H1 (cell line): ENCODE measurements around the gene MCHR1. TPM values are rescaled to one million over a fixed set of nuclear protein-coding genes. Genes with fewer than 3 reads are reported as not detected.

Source experiments
- CTCF ChIA-PET: fragments of 300-600 bp; sonication (Branson Sonifier 250); formaldehyde crosslinking; loops from one replicate; lab custom pipeline; 2021; ENCODE audit not compliant: partially characterized antibody; lab: Charles Lee
- POLR2A ChIA-PET: fragments of 300-600 bp; sonication (Branson Sonifier 250); formaldehyde crosslinking; loops from one replicate; lab custom pipeline; 2021; ENCODE audit warnings: inconsistent platforms; ENCODE audit not compliant: partially characterized antibody; lab: Charles Lee
- DNase-seq, 2 experiments: peaks; one replicate each; pipeline versions ENCODE4 v3.0.0 to v3.0.0-alpha.2; 2010 to 2022; ENCODE audit warnings: low spot score in 2 of 2, low read depth in 1 of 2, mixed read lengths in 1 of 2
- FAIRE-seq: peaks from 2 replicates; lab custom pipeline; 2011; peaks lifted over from hg19 to GRCh38; lab: Jason Lieb, UNC
- H2AFZ ChIP-seq: 2 replicates; pipeline ENCODE4 v1.8.1; 2012; ENCODE audit warnings: low read length, inconsistent platforms
- H2AK5ac ChIP-seq: 2 replicates; pipeline ENCODE4 v1.6.1; 2013; ENCODE audit warnings: low read depth, low read length
- H2BK120ac ChIP-seq: replicated peaks from 2 replicates; pipeline ENCODE3; 2013; ENCODE audit warnings: low read depth, low read length, inconsistent platforms
- H2BK12ac ChIP-seq: 2 replicates; pipeline ENCODE4 v1.6.1; 2013; ENCODE audit warnings: low read depth, low read length
- H2BK15ac ChIP-seq: 2 replicates; pipeline ENCODE4 v1.6.1; 2013; ENCODE audit warnings: low read length
- H2BK20ac ChIP-seq: 2 replicates; pipeline ENCODE4 v1.6.1; 2013; ENCODE audit warnings: low read length
- H2BK5ac ChIP-seq: 2 replicates; pipeline ENCODE4 v1.6.1; 2013; ENCODE audit warnings: low read depth, low read length
- H3K14ac ChIP-seq: 2 replicates; pipeline ENCODE4 v1.6.1; 2013; ENCODE audit warnings: inconsistent platforms; ENCODE audit not compliant: insufficient read length
- H3K18ac ChIP-seq: 2 replicates; pipeline ENCODE4 v1.6.1; 2013; ENCODE audit warnings: low read length; ENCODE audit errors: extremely low read depth
- H3K23ac ChIP-seq: 2 replicates; pipeline ENCODE4 v1.6.1; 2013; ENCODE audit warnings: inconsistent platforms; ENCODE audit not compliant: insufficient read length
- H3K23me2 ChIP-seq: 2 replicates; pipeline ENCODE4 v1.6.1; 2013; ENCODE audit warnings: low read depth, low read length
- H3K27ac ChIP-seq: 2 replicates; pipeline ENCODE4 v1.6.1; 2011; ENCODE audit warnings: low read depth, low read length, inconsistent platforms
- H3K27me3 ChIP-seq, 4 experiments: replicated peaks in 1 of 4; 1 replicate in 1 of 4; 2 replicates in 3 of 4; pipeline versions ENCODE4 v1.6.1 to v1.8.1; 2011 to 2013; ENCODE audit warnings: low read length in 3 of 4, mild to moderate bottlenecking in 3 of 4, inconsistent platforms in 2 of 4, mixed read lengths in 2 of 4, moderate library complexity in 1 of 4; ENCODE audit not compliant: control insufficient read depth in 3 of 4, insufficient read depth in 3 of 4; ENCODE audit errors: extremely low read depth in 1 of 4
- H3K36me3 ChIP-seq, 4 experiments: 2 replicates each; pipeline versions ENCODE4 v1.6.1 to v1.8.1; 2011 to 2013; ENCODE audit warnings: mild to moderate bottlenecking in 4 of 4, low read length in 3 of 4, moderate library complexity in 2 of 4, control low read depth in 1 of 4, inconsistent platforms in 1 of 4; ENCODE audit not compliant: insufficient read depth in 4 of 4, control insufficient read depth in 2 of 4
- H3K4ac ChIP-seq: replicated peaks from 2 replicates; pipeline ENCODE3; 2013; ENCODE audit warnings: low read length, low read depth, mixed read lengths, inconsistent platforms; ENCODE audit not compliant: insufficient read length
- H3K4me1 ChIP-seq, 4 experiments: replicated peaks in 1 of 4; 1 replicate in 1 of 4; 2 replicates in 3 of 4; pipeline versions ENCODE4 v1.6.1 to v1.8.1; 2011 to 2013; ENCODE audit warnings: low read length in 3 of 4, inconsistent platforms in 2 of 4, mixed read lengths in 1 of 4; ENCODE audit not compliant: insufficient read depth in 4 of 4, control insufficient read depth in 3 of 4
- H3K4me2 ChIP-seq, 2 experiments: 2 replicates each; pipeline versions ENCODE4 v1.6.1 to v1.8.1; 2011 to 2013; ENCODE audit warnings: low read depth in 2 of 2, low read length in 2 of 2, control low read depth in 1 of 2, inconsistent platforms in 1 of 2, mild to moderate bottlenecking in 1 of 2; ENCODE audit not compliant: insufficient read depth in 1 of 2
- H3K4me3 ChIP-seq, 4 experiments: fragments of 200-600, 300-600 bp in 1 of 4; sonication (generic), shearing (Covaris generic), sonication (Bioruptor Twin) in 1 of 4; 2 replicates each; pipeline versions ENCODE4 v1.5.1 to v1.8.1; 2011 to 2016; ENCODE audit warnings: low read length in 4 of 4, low read depth in 3 of 4, control low read depth in 2 of 4, inconsistent platforms in 2 of 4, mild to moderate bottlenecking in 2 of 4, mixed read lengths in 1 of 4, moderate library complexity in 1 of 4; ENCODE audit not compliant: insufficient read depth in 2 of 4; ENCODE audit errors: extremely low read depth in 1 of 4
- H3K56ac ChIP-seq: replicated peaks from 2 replicates; pipeline ENCODE3; 2013; ENCODE audit warnings: low read depth, mild to moderate bottlenecking, mixed read lengths, low read length, inconsistent platforms; ENCODE audit not compliant: insufficient read length
- H3K79me1 ChIP-seq: 2 replicates; pipeline ENCODE4 v1.6.1; 2013; ENCODE audit warnings: low read depth, low read length, control low read depth
- H3K79me2 ChIP-seq, 2 experiments: 2 replicates each; pipeline versions ENCODE4 v1.6.1 to v1.8.1; 2012 to 2013; ENCODE audit warnings: low read length in 2 of 2, mild to moderate bottlenecking in 2 of 2, inconsistent platforms in 1 of 2; ENCODE audit not compliant: insufficient read depth in 2 of 2, control insufficient read depth in 1 of 2
- H3K9ac ChIP-seq, 4 experiments: replicated peaks in 1 of 4; 1 replicate in 1 of 4; 2 replicates in 3 of 4; pipeline versions ENCODE4 v1.6.1 to v1.8.1; 2011 to 2013; ENCODE audit warnings: low read depth in 3 of 4, low read length in 3 of 4, control low read depth in 2 of 4, mild to moderate bottlenecking in 2 of 4, moderate library complexity in 2 of 4, inconsistent platforms in 1 of 4; ENCODE audit errors: extremely low read depth in 1 of 4
- H3K9me3 ChIP-seq, 2 experiments: 2 replicates each; pipeline versions ENCODE4 v1.6.1 to v1.8.1; 2012 to 2013; ENCODE audit warnings: mild to moderate bottlenecking in 2 of 2, moderate library complexity in 2 of 2, control low read depth in 1 of 2, inconsistent platforms in 1 of 2, low read depth in 1 of 2, low read length in 1 of 2, mixed read lengths in 1 of 2; ENCODE audit not compliant: insufficient read depth in 2 of 2
- H4K20me1 ChIP-seq, 2 experiments: replicated peaks in 1 of 2; 2 replicates each; pipeline versions ENCODE3 to v1.8.1; 2011 to 2013; ENCODE audit warnings: inconsistent platforms in 2 of 2, low read length in 2 of 2, mild to moderate bottlenecking in 1 of 2; ENCODE audit not compliant: insufficient read depth in 2 of 2, control insufficient read depth in 1 of 2
- H4K5ac ChIP-seq: 2 replicates; pipeline ENCODE4 v1.6.1; 2013; ENCODE audit warnings: low read length, low read depth, mixed read lengths, inconsistent platforms; ENCODE audit not compliant: insufficient read length
- H4K8ac ChIP-seq: 2 replicates; pipeline ENCODE4 v1.8.0; 2013; ENCODE audit warnings: mild to moderate bottlenecking, moderate library complexity, low read length, inconsistent platforms; ENCODE audit not compliant: insufficient read depth; ENCODE audit errors: extremely low read depth
- H4K91ac ChIP-seq: replicated peaks from 2 replicates; pipeline ENCODE3; 2013; ENCODE audit warnings: low read length, mixed read lengths, inconsistent platforms; ENCODE audit not compliant: insufficient read length
- BRCA1 ChIP-seq: IDR thresholded peaks from 2 replicates; pipeline ENCODE4 v1.6.1; 2012; ENCODE audit warnings: low read depth, low read length, improper control_type of control experiment
- CBX5 ChIP-seq: fragments of 300-800, 300-1000 bp; sonication (generic); IDR thresholded peaks from 2 replicates; pipeline ENCODE4 v1.7.1; 2016; ENCODE audit warnings: antibody characterized with exemption, low read length, low read depth
- CHD1 ChIP-seq: IDR thresholded peaks from 2 replicates; pipeline ENCODE4 v1.6.1; 2012; ENCODE audit warnings: low read depth, low read length, improper control_type of control experiment
- FOSL1 ChIP-seq: IDR thresholded peaks from 2 replicates; pipeline ENCODE4 v1.6.1; 2011; ENCODE audit warnings: mild to moderate bottlenecking, low read depth, low read length, moderate library complexity; ENCODE audit not compliant: insufficient read depth
- HDAC2 ChIP-seq, 2 experiments: fragments of 300-600 bp in 1 of 2; sonication (generic) in 1 of 2; IDR thresholded peaks; 2 replicates each; pipeline ENCODE4 v1.6.1; 2011 to 2012; ENCODE audit warnings: low read depth in 2 of 2, low read length in 2 of 2, mild to moderate bottlenecking in 2 of 2, moderate library complexity in 2 of 2, borderline replicate concordance in 1 of 2, inconsistent platforms in 1 of 2
- RBBP5 ChIP-seq: IDR thresholded peaks from 2 replicates; pipeline ENCODE4 v1.7.1; 2012; ENCODE audit warnings: low read depth, mild to moderate bottlenecking, inconsistent platforms, low read length, moderate library complexity, borderline replicate concordance
- RNF2 ChIP-seq: fragments of 200-900, 300-1000 bp; sonication (generic); IDR thresholded peaks from 2 replicates; pipeline ENCODE4 v1.7.1; 2016; ENCODE audit warnings: borderline replicate concordance, low read depth, mild to moderate bottlenecking, antibody characterized with exemption, low read length; ENCODE audit not compliant: poor library complexity, severe bottlenecking; ENCODE audit errors: missing control alignments
- SRF ChIP-seq: IDR thresholded peaks from 2 replicates; pipeline ENCODE4 v1.6.1; 2011; ENCODE audit warnings: mild to moderate bottlenecking, low read depth, low read length, moderate library complexity
- SUZ12 ChIP-seq: fragments of 200-600 bp; sonication (generic); IDR thresholded peaks from 2 replicates; pipeline ENCODE4 v1.6.1; 2012; ENCODE audit warnings: mild to moderate bottlenecking, inconsistent platforms, low read length, moderate library complexity, mixed read lengths
- WGBS, 2 experiments: shearing (Covaris generic) in 1 of 2; methylation state at CpG; one replicate each; pipeline versions ENCODE4 v1.1.6 to v1.1.7; 2013 to 2015; ENCODE audit warnings: low lambda C conversion rate in 2 of 2, mixed read lengths in 2 of 2, inconsistent platforms in 1 of 2, low coverage in 1 of 2, missing lambda C conversion rate in 1 of 2; ENCODE audit not compliant: insufficient replicate concordance in 2 of 2, insufficient coverage in 1 of 2, insufficient read length in 1 of 2; ENCODE audit errors: extremely low coverage in 1 of 2, missing lambda C conversion rate in 1 of 2; 5-methylcytosine and 5-hydroxymethylcytosine counted together
- polyA plus RNA-seq, 7 experiments: library from polyadenylated mRNA; depleted of rRNA in 3 of 7; stranded (reverse) in 5 of 7; unstranded in 2 of 7; fragments of >200 nt in 5 of 7; fragments of 200-250 nt in 2 of 7; gene quantifications; 1 replicate in 5 of 7; 2 replicates in 1 of 7; 4 replicates in 1 of 7; pipeline versions ENCODE4 v1.2.1 to v1.2.3, GENCODE V29; 2011 to 2013; ENCODE audit warnings: missing spikeins in 2 of 7, mixed read lengths in 2 of 7
- total RNA-seq: library from RNA; stranded (reverse); fragmentation: NEBNext Ultra II Directional; extraction: Animal tissue kit (Norgen Biotek cat#: 25700); gene quantifications from 2 replicates; pipeline ENCODE4 v1.2.1, GENCODE V29; 2021

The MCHR1 gene
- total and polyA plus RNA-seq, 2 of the 8 experiments (the other 6 are each of a cell fraction or from before 2014, with no cell fraction given), result 0.91 to 7.6 TPM

DNA sequence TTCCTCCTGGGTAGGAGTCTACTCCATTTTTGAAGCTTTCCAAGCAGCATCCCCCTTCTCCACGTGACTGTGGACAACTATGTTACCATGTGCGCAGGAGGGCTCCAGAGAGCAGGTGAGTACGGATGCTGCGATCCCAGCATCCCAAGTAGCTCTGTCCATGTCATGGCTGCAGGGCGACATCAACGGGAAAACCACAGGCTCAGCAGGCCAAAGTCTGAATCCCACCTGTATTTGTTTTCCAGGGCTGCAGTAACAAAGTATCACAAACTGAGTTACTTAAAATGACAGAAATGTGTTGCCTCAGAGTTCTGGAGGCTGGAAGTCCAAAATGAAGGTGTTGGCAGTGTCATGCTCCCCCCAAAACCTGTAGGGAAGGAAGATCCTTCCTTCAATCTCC, 40.3 kb downstream of the MCHR1 start:
- no peak for TF ChIP-seq HDAC2 (IDR thresholded peaks at IDR 0.05; ENCODE audit: borderline replicate concordance in 1 of 2, low read depth in 2 of 2, low read length in 2 of 2)
- no peak for TF ChIP-seq FOSL1
- no peak for TF ChIP-seq CBX5
- TF ChIP-seq RBBP5, result no peak
- TF ChIP-seq SRF, result no peak
- TF ChIP-seq BRCA1, result no peak
- TF ChIP-seq CHD1, result no peak
- no peak for TF ChIP-seq RNF2
- TF ChIP-seq SUZ12, result no peak
- Histone ChIP-seq H3K56ac (no peak overlapping the region), H3K23me2 (no peaks in the 10 kb centered on the region), H2BK15ac (peak overlapping the region; percentile 48; the same call in 1 of the 2 replicates), H2BK120ac (no peak overlapping the region), H3K4me3 (no peak overlapping the region), H2BK20ac (peak overlapping the region; percentile 92), H3K9ac (no peak overlapping the region), H3K23ac (no peak overlapping the region), H2AFZ (peak overlapping the region; percentile 81; the same call in 1 of the 2 replicates), H4K20me1 (no peaks in the 10 kb centered on the region), H3K18ac (peak overlapping the region; percentile 44; the same call in 1 of the 2 replicates), H4K8ac (peak overlapping the region; percentile 16; the same call in 1 of the 2 replicates), H2BK12ac (peak overlapping the region; percentile 27; the same call in 1 of the 2 replicates), H3K27ac (no peak overlapping the region), H3K27me3 (no peaks in the 10 kb centered on the region), H3K79me2 (no peaks in the 10 kb centered on the region), H3K36me3 (no peaks in the 10 kb centered on the region; a peak in 1 of 8 replicates), H3K4me1 (peaks cover 0 to 13% (median 10%) of the 10 kb centered on the region in 4 experiments; a peak in 5 of 7 replicates), H4K5ac (no peak overlapping the region), H2AK5ac (no peak overlapping the region), H3K4me2 (no peak overlapping the region), H3K4ac (no peak overlapping the region), H3K79me1 (no peaks in the 10 kb centered on the region), H3K14ac (no peak overlapping the region), H2BK5ac (peak overlapping the region; percentile 74; the same call in 1 of the 2 replicates), H4K91ac (no peak overlapping the region), H3K9me3 (no peaks in the 10 kb centered on the region)
- POLR2A ChIA-PET, result interaction anchor here (0.6 kb wide), 2 partner anchors 56 to 122 kb away, joined by 3 read pairs; no protein-coding TSS in a partner anchor
- 95% methylated on average over 6 of the region's 6 CpGs; no CpG with 5 or more reads in 1 of the 2 experiments for WGBS, 2 experiments
- CTCF ChIA-PET, result interaction anchor here (0.7 to 3.1 kb wide), 3 partner anchors 13 to 133 kb away, joined by 3 to 9 read pairs (median 4); no protein-coding TSS in a partner anchor
- no peak for DNase-seq
- FAIRE-seq, result no peak
